Testis (tissue), 2 donors: ENCODE results near the gene ARL6IP4.

ENCODE experiments used
- CTCF ChIP-seq, 3 experiments: fragments of 450-650 bp in 2 of 3; fragments of 200-600 bp in 1 of 3; sonication (generic) in 1 of 3; IDR thresholded peaks; one replicate each; pipeline ENCODE4 v1.5.1; 2016 to 2019; ENCODE audit warnings: antibody characterized with exemption in 3 of 3, mild to moderate bottlenecking in 2 of 3, moderate library complexity in 1 of 3
- POLR2A ChIP-seq: fragments of 450-650 bp; IDR thresholded peaks from one replicate; pipeline ENCODE4 v1.6.1; 2017; ENCODE audit warnings: antibody characterized with exemption, mild to moderate bottlenecking, moderate library complexity

GRCh38 chr12:122977153-122977552 is 3.3 kb upstream of the ARL6IP4 start:
- TF ChIP-seq CTCF (IDR thresholded peaks at IDR 0.05) (no peak), POLR2A (no peak)
